Measurements from ENCODE around the gene SLC22A23.
A peak's percentile ranks its signal among the peaks of the same experiment; 100 is the strongest.

The SLC22A23 gene

GRCh38 chr6:3232017-3232945 is 224.6 kb downstream of the SLC22A23 start:
- H3K27ac Mint-ChIP-seq, result no peak overlapping the region
- peaks cover 2% of the 10 kb centered on the region for H3K36me3 Mint-ChIP-seq
- peaks cover 59% of the 10 kb centered on the region for H3K27me3 Mint-ChIP-seq
- H3K9me3 Mint-ChIP-seq (ENCODE audit: low read depth), result no peaks in the 10 kb centered on the region
- H3K4me3 Mint-ChIP-seq, result peak overlapping the region; percentile 75
- peaks cover 41% of the 10 kb centered on the region for H3K4me1 Mint-ChIP-seq (ENCODE audit: low read depth)

GRCh38 chr6:3231247-3232016 is 225.4 kb downstream of the SLC22A23 start:
- Mint-ChIP-seq H3K4me1 (ENCODE audit: low read depth) (peaks cover 46% of the 10 kb centered on the region), H3K27ac (no peak overlapping the region), H3K9me3 (ENCODE audit: low read depth) (no peaks in the 10 kb centered on the region), H3K27me3 (peaks cover 57% of the 10 kb centered on the region), H3K4me3 (peak overlapping the region; percentile 75), H3K36me3 (peaks cover 2% of the 10 kb centered on the region)

- Mint-ChIP-seq H3K27me3 (peaks cover 53% of the 10 kb centered on the region), H3K36me3 (peaks cover 2% of the 10 kb centered on the region), H3K4me3 (peak overlapping the region; percentile 68), H3K9me3 (ENCODE audit: low read depth) (no peaks in the 10 kb centered on the region), H3K4me1 (ENCODE audit: low read depth) (peaks cover 46% of the 10 kb centered on the region), H3K27ac (no peak overlapping the region)
Measured at GRCh38 chr6:3230900-3231246, 226.0 kb downstream of the SLC22A23 start.

DNA sequence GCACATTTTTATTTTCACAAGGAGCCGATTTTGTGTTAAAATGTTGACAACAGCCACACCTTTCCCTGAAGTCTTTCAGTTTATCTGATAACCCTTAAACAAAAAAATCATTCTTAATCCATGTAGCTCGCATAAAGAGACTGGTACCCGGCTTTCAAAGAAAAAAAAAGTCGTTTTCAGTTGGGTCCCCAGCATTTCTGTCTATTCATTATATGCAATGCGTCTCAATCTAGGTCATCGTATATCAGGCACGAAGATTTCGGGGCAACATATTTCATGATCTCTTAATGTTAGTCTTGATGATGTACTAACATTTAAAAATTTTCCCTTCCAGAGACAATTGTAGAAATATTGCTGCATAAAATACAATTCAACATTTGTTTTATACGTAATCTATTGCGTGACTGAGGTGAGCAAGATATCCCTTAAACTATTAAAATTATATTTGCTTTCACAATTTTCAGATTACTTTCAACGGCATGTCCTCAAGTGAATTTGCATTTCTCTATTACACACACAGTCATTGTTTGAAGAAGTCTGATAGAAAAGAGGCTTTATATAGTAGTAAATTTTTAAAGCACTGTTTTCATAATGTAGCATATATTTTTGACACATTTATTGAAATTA is 226.5 kb downstream of the SLC22A23 start:
- Mint-ChIP-seq H3K27me3 (peaks cover 50% of the 10 kb centered on the region), H3K4me1 (ENCODE audit: low read depth) (peaks cover 46% of the 10 kb centered on the region), H3K9me3 (ENCODE audit: low read depth) (no peaks in the 10 kb centered on the region), H3K27ac (no peak overlapping the region), H3K4me3 (peak overlapping the region; percentile 68), H3K36me3 (peaks cover 2% of the 10 kb centered on the region)

GRCh38 chr6:3229566-3230178 is 227.2 kb downstream of the SLC22A23 start:
- H3K9me3 Mint-ChIP-seq (ENCODE audit: low read depth), result no peaks in the 10 kb centered on the region
- H3K27me3 Mint-ChIP-seq, result peaks cover 50% of the 10 kb centered on the region
- H3K36me3 Mint-ChIP-seq, result peaks cover 2% of the 10 kb centered on the region
- H3K27ac Mint-ChIP-seq, result no peak overlapping the region
- peaks cover 46% of the 10 kb centered on the region for H3K4me1 Mint-ChIP-seq (ENCODE audit: low read depth)
- peak overlapping the region; percentile 68 for H3K4me3 Mint-ChIP-seq

- H3K4me1 Mint-ChIP-seq (ENCODE audit: low read depth), result peaks cover 46% of the 10 kb centered on the region
- no peaks in the 10 kb centered on the region for H3K9me3 Mint-ChIP-seq (ENCODE audit: low read depth)
- H3K36me3 Mint-ChIP-seq, result no peaks in the 10 kb centered on the region
- peaks cover 48% of the 10 kb centered on the region for H3K27me3 Mint-ChIP-seq
- H3K27ac Mint-ChIP-seq, result peak overlapping the region; percentile 16
- peak overlapping the region; percentile 88 for H3K4me3 Mint-ChIP-seq
Measured at GRCh38 chr6:3228771-3229565, 227.9 kb downstream of the SLC22A23 start.

DNA sequence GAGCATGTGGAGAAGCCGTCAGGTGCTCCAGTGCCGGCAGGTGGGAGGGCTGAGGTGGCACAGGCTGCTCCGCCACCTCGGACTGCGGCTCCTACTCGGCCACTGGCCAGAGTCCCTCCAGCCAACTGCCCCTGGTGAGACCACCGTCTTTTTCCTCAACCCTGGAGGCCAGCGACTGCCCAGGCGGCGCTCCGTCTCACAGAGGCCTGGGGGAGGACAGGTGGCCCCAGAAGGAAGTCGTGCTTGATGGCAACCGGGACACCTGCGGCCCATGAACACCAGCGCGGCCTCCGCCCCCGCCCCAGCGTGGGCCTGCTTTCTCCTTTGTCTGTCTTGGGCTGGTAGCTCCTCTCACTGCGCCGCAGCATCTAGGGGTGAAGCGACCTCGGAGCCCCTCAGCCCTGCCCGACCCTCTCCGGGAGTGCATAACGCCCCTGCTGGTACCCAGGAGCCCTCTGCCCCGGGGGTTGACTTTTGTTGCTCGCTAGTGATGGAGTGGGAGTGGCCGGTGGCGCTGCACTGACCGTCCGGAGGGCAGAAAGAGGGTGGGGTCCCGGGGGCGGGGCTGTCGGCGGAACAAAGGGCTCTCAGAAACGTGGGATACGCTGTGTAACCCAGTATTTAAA is 228.7 kb downstream of the SLC22A23 start:
- no peaks in the 10 kb centered on the region for H3K36me3 Mint-ChIP-seq
- peak overlapping the region; percentile 88 for H3K4me3 Mint-ChIP-seq
- no peak overlapping the region for H3K27ac Mint-ChIP-seq
- H3K4me1 Mint-ChIP-seq (ENCODE audit: low read depth), result peaks cover 46% of the 10 kb centered on the region
- H3K27me3 Mint-ChIP-seq, result peaks cover 42% of the 10 kb centered on the region
- no peaks in the 10 kb centered on the region for H3K9me3 Mint-ChIP-seq (ENCODE audit: low read depth)

DNA sequence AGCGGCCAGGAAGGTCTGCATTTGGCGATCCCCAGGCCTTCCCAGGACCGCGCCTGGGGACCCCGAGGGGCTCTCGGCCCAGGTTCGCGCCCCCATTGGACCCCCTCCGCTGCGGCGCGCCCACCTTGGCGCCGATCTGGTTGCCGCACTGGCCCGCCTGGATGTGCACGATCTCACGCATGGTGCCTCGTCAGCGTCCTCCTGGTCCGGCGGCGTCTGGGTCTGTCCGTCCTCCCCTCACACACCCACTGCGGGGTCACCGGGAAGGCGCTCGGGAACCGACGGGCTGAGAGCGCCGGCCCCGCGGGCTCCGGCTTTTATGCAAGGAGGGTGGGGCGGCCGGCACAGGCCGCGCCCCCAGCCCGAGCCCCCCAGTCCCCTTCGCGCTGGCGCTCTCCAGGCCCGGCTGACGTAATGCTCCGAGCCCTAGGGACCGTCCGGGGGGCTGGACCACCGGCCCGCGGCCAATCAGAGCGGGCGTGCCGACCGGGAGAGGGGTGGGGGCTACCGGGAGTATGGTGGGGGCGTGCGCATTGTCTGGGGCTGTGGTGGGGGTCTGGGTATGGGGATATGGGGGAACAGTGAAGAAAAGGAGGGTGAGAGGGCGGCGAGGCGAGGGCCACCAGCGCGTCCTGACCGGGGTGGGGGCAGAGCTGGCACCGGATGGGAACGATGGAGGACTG is 229.3 kb downstream of the SLC22A23 start, which contains the start of gene TUBB2B:
TUBB2B (minus strand) TSS at position 291 of the 683 bp plus-strand sequence; CDS start at position 181, 110 bp downstream.
- no peaks in the 10 kb centered on the region for H3K9me3 Mint-ChIP-seq (ENCODE audit: low read depth)
- peaks cover 35% of the 10 kb centered on the region for H3K27me3 Mint-ChIP-seq
- no peaks in the 10 kb centered on the region for H3K36me3 Mint-ChIP-seq
- no peak within 1 kb of the TSS for H3K27ac Mint-ChIP-seq
- peak within 1 kb of the TSS; percentile 88 for H3K4me3 Mint-ChIP-seq
- H3K4me1 Mint-ChIP-seq (ENCODE audit: low read depth), result peaks cover 45% of the 10 kb centered on the region

DNA sequence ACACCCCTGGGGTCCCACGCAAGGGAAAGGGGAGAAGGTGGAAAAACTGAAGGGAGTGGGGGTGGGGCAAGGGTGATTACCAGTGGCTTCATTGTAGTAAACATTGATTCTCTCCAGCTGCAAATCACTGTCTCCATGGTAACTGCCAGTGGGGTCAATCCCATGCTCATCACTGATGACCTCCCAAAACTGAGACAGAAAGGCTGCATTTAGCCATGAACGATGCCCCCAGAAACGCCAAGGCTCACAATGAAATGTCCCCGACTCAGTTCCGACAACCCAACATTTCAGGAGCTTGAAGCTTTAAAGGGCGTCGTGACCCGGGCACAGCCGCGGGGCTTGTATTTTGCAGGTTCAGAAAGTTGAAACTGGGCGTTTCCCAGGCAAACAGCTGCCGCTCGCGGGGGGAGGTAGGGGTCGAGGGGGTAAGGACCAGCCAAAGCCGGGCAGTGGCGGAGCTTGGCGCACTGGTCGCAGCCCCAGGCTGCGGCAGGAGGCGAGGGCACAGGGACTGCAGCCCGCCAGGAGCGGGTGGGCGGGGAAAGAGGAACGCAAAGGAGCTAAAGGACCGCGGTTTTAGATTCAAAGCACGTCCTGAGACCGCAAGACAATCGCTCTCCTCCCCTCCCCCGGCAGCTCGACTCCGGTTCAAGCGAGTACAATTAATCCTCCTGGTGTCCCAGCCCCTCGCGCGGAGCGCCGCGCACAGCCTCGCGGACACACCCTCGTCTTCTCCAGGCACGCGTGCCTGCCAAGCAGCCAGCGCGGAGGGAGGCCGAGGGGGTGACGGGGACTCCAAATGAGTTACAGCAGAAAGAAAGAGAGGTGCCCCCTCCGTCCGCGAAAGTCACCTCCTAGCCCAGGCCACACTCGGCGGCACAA is 230.1 kb downstream of the SLC22A23 start:
- no peak overlapping the region for H3K27ac Mint-ChIP-seq
- no peaks in the 10 kb centered on the region for H3K9me3 Mint-ChIP-seq (ENCODE audit: low read depth)
- H3K4me3 Mint-ChIP-seq, result peak overlapping the region; percentile 76
- H3K4me1 Mint-ChIP-seq (ENCODE audit: low read depth), result peaks cover 39% of the 10 kb centered on the region
- H3K27me3 Mint-ChIP-seq, result peaks cover 30% of the 10 kb centered on the region
- no peaks in the 10 kb centered on the region for H3K36me3 Mint-ChIP-seq

DNA sequence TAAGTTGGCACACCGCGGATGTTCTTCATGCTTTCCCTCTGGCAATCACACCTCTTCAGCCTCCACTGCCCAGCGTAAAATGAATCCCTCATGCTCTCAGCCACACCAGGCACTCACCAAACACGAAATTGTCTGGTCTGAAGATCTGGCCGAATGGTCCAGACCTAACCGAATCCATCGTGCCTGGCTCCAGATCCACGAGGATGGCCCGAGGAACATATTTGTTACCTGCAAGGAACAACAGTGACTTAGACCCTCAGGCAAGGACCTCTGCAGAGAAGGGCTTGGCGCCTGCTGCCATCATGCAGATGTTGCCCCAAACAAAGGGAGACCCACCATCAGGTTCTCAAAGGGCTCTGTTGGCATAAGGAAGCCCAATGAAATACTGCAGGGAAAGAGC is 230.8 kb downstream of the SLC22A23 start:
- H3K27me3 Mint-ChIP-seq, result peaks cover 26% of the 10 kb centered on the region
- peaks cover 34% of the 10 kb centered on the region for H3K4me1 Mint-ChIP-seq (ENCODE audit: low read depth)
- H3K27ac Mint-ChIP-seq, result no peak overlapping the region
- H3K9me3 Mint-ChIP-seq (ENCODE audit: low read depth), result no peaks in the 10 kb centered on the region
- H3K4me3 Mint-ChIP-seq, result peak overlapping the region; percentile 30
- H3K36me3 Mint-ChIP-seq, result no peaks in the 10 kb centered on the region

DNA sequence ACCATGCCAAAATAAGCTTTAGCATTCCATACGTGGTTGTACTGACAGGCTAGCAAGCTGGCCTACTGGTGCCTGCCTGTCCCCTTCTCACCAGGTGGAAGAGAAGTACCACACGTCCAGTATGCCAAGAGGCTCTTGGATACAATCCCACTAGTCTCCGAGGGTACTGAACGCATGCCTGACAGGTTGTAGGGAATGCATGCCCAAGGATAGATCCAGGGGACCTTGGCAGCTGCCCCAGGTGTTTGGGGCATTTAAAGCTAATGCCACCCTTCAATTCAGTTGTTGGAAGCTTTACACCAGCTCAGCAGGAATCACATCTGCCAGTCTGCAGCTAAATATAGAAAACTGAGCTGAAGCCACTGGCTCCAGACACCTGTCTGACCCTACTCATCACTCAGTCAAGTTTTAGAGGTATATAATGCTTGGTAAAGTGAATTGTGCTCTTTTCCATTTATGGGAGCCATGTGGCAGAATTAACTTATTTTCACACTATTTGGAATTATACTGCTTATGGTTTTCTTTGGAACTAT is 234.3 kb downstream of the SLC22A23 start:
- no peaks in the 10 kb centered on the region for H3K9me3 Mint-ChIP-seq (ENCODE audit: low read depth)
- peaks cover 5% of the 10 kb centered on the region for H3K4me1 Mint-ChIP-seq (ENCODE audit: low read depth)
- H3K4me3 Mint-ChIP-seq, result no peak overlapping the region
- H3K36me3 Mint-ChIP-seq, result peaks cover 2% of the 10 kb centered on the region
- no peak overlapping the region for H3K27ac Mint-ChIP-seq
- peaks cover 23% of the 10 kb centered on the region for H3K27me3 Mint-ChIP-seq

- Mint-ChIP-seq H3K27me3 (peaks cover 26% of the 10 kb centered on the region), H3K9me3 (ENCODE audit: low read depth) (no peaks in the 10 kb centered on the region), H3K27ac (no peak overlapping the region), H3K4me3 (no peak overlapping the region), H3K36me3 (peaks cover 2% of the 10 kb centered on the region), H3K4me1 (ENCODE audit: low read depth) (peaks cover 2% of the 10 kb centered on the region)
Measured at GRCh38 chr6:3221578-3221977, 235.3 kb downstream of the SLC22A23 start.
